Mesendoderm (in vitro differentiated cells): ENCODE data around the gene LGALS12. TPM values are rescaled to one million over a fixed set of nuclear protein-coding genes. Genes with fewer than 3 reads are reported as not detected.
A peak's percentile ranks its signal among the peaks of the same experiment; 100 is the strongest.

Experiments used
- DNase-seq: peaks from one replicate; pipeline ENCODE4 v3.0.0; 2013
- H2AK5ac ChIP-seq: 2 replicates; pipeline ENCODE4 v1.6.1; 2013; ENCODE audit warnings: low read length, inconsistent platforms
- H2BK120ac ChIP-seq: 2 replicates; pipeline ENCODE4 v1.6.1; 2013; ENCODE audit warnings: low read depth, mild to moderate bottlenecking, low read length, moderate library complexity, mixed read lengths
- H2BK15ac ChIP-seq: replicated peaks from 2 replicates; pipeline ENCODE4 v1.6.1; 2013; ENCODE audit warnings: low read depth, mild to moderate bottlenecking, moderate library complexity
- H2BK5ac ChIP-seq: 2 replicates; pipeline ENCODE4 v1.6.1; 2013; ENCODE audit warnings: low read length, inconsistent platforms
- H3K18ac ChIP-seq: 2 replicates; pipeline ENCODE4 v1.6.1; 2013; ENCODE audit warnings: mild to moderate bottlenecking, low read length, mixed read lengths
- H3K23ac ChIP-seq: one replicate; pipeline ENCODE4 v1.6.1; 2013; ENCODE audit warnings: low read length
- H3K27ac ChIP-seq: 2 replicates; pipeline ENCODE4 v1.5.1; 2013; ENCODE audit warnings: low read depth, mild to moderate bottlenecking, inconsistent platforms, low read length, moderate library complexity
- H3K27me3 ChIP-seq: 2 replicates; pipeline ENCODE4 v1.6.1; 2013; ENCODE audit warnings: low read length, control low read depth, mild to moderate bottlenecking, inconsistent platforms; ENCODE audit not compliant: insufficient read depth, poor library complexity
- H3K36me3 ChIP-seq: 2 replicates; pipeline ENCODE4 v1.6.1; 2013; ENCODE audit warnings: low read length, inconsistent platforms; ENCODE audit not compliant: control insufficient read depth, insufficient read depth
- H3K4ac ChIP-seq: one replicate; pipeline ENCODE4 v1.6.1; 2013; ENCODE audit warnings: low read depth, mild to moderate bottlenecking, low read length, moderate library complexity
- H3K4me1 ChIP-seq: 2 replicates; pipeline ENCODE4 v1.6.1; 2013; ENCODE audit warnings: low read depth, low read length, inconsistent platforms; ENCODE audit not compliant: control insufficient read depth
- H3K4me2 ChIP-seq: 2 replicates; pipeline ENCODE4 v1.6.1; 2013; ENCODE audit warnings: low read length
- H3K4me3 ChIP-seq: 2 replicates; pipeline ENCODE4 v1.5.1; 2013; ENCODE audit warnings: mild to moderate bottlenecking, low read length
- H3K56ac ChIP-seq: one replicate; pipeline ENCODE4 v1.6.1; 2013; ENCODE audit warnings: low read length
- H3K79me1 ChIP-seq: 2 replicates; pipeline ENCODE4 v1.6.1; 2013; ENCODE audit warnings: low read length, inconsistent platforms
- H3K79me2 ChIP-seq: 2 replicates; pipeline ENCODE4 v1.6.1; 2013; ENCODE audit warnings: mild to moderate bottlenecking, low read length; ENCODE audit not compliant: control insufficient read depth, insufficient read depth
- H3K9ac ChIP-seq: 2 replicates; pipeline ENCODE4 v1.6.1; 2013; ENCODE audit warnings: low read length, inconsistent platforms
- H4K5ac ChIP-seq: one replicate; pipeline ENCODE4 v1.6.1; 2013; ENCODE audit warnings: low read length
- H4K8ac ChIP-seq: one replicate; pipeline ENCODE4 v1.6.1; 2013; ENCODE audit warnings: low read depth, mild to moderate bottlenecking, control low read depth, low read length, moderate library complexity
- WGBS: extraction: QIAGEN DNeasy Blood & Tissue Kit; methylation state at CpG from one replicate; pipeline ENCODE4 v1.1.7; 2013; ENCODE audit warnings: low lambda C conversion rate, missing lambda C conversion rate; ENCODE audit not compliant: insufficient coverage; ENCODE audit errors: extremely low coverage; 5-methylcytosine and 5-hydroxymethylcytosine counted together
- polyA plus RNA-seq, 2 experiments: library from polyadenylated mRNA; stranded (reverse); fragments of 200-250 nt; gene quantifications; one replicate each; pipeline ENCODE4 v1.2.3, GENCODE V29; 2013

LGALS12 gene
- 2.7 TPM for polyA plus RNA-seq (2013, experiment 1 of 2)
- 2.6 TPM for polyA plus RNA-seq (2013, experiment 2 of 2)

- no peaks in the 10 kb centered on the region for H3K36me3 ChIP-seq
- DNase-seq: peak; percentile 69
These were observed at the start of gene LGALS12 for GRCh38 chr11:63505857-63506528. Gene LGALS12, plus strand, starts transcription at chr11:63506084. Its CDS starts 375 bp downstream, at chr11:63506459.

GRCh38 chr11:63459586-63459985, 46.3 kb upstream of the LGALS12 start:
- Histone ChIP-seq H3K4me3 (no peak overlapping the region), H4K5ac (no peak overlapping the region)
- WGBS: no CpG with 5 or more reads among the region's 6 CpGs

More at GRCh38 chr11:63505857-63506528, at the start of gene LGALS12:
- Histone ChIP-seq H3K4me1 (peaks cover 23% of the 10 kb centered on the region), H4K5ac (no peak within 1 kb of the TSS), H3K4me2 (no peak within 1 kb of the TSS), H3K79me2 (no peaks in the 10 kb centered on the region), H3K18ac (peak within 1 kb of the TSS; percentile 55), H3K27ac (peak within 1 kb of the TSS; percentile 15), H3K56ac (peak within 1 kb of the TSS; percentile 67), H3K9ac (peak within 1 kb of the TSS; percentile 33), H2BK120ac (peak within 1 kb of the TSS; percentile 86), H3K23ac (no peak within 1 kb of the TSS), H2BK15ac (no peak within 1 kb of the TSS), H2BK5ac (peak within 1 kb of the TSS; percentile 54), H3K4me3 (no peak within 1 kb of the TSS), H4K8ac (no peak within 1 kb of the TSS), H3K27me3 (no peaks in the 10 kb centered on the region), H2AK5ac (peak within 1 kb of the TSS; percentile 71), H3K79me1 (no peaks in the 10 kb centered on the region), H3K4ac (peak within 1 kb of the TSS; percentile 95)
- no CpG with 5 or more reads among the region's 15 CpGs for WGBS

GRCh38 chr11:63462137-63462536, 43.7 kb upstream of the LGALS12 start:
- no peak overlapping the region for H3K4me3 ChIP-seq
- no peaks in the 10 kb centered on the region for H3K79me1 ChIP-seq
- no peaks in the 10 kb centered on the region for H3K79me2 ChIP-seq
- H3K4ac ChIP-seq: no peak overlapping the region
- no peak overlapping the region for H2BK15ac ChIP-seq
- H3K27ac ChIP-seq: no peak overlapping the region
- no peaks in the 10 kb centered on the region for H3K36me3 ChIP-seq
- no peak overlapping the region for H3K4me2 ChIP-seq
- H4K5ac ChIP-seq: no peak overlapping the region
- H3K4me1 ChIP-seq: peaks cover 8% of the 10 kb centered on the region
- no peak overlapping the region for H2BK5ac ChIP-seq
- no peak overlapping the region for H3K23ac ChIP-seq
- H4K8ac ChIP-seq: no peak overlapping the region
- no peak overlapping the region for H2AK5ac ChIP-seq
- no peak overlapping the region for H3K18ac ChIP-seq
- DNase-seq: no peak
- H3K27me3 ChIP-seq: no peaks in the 10 kb centered on the region
- no peak overlapping the region for H3K56ac ChIP-seq
- no peak overlapping the region for H3K9ac ChIP-seq
- H2BK120ac ChIP-seq: no peak overlapping the region

More at GRCh38 chr11:63459586-63459985, 46.3 kb upstream of the LGALS12 start:
- Histone ChIP-seq H2AK5ac (no peak overlapping the region), H3K4me1 (peaks cover 8% of the 10 kb centered on the region), H3K79me2 (no peaks in the 10 kb centered on the region), H3K27ac (peak overlapping the region; percentile 80), H3K27me3 (no peaks in the 10 kb centered on the region), H2BK120ac (peak overlapping the region; percentile 89), H2BK15ac (no peak overlapping the region), H3K79me1 (no peaks in the 10 kb centered on the region), H2BK5ac (peak overlapping the region; percentile 95), H3K18ac (peak overlapping the region; percentile 98), H4K8ac (peak overlapping the region; percentile 1), H3K56ac (peak overlapping the region; percentile 68), H3K4me2 (no peak overlapping the region), H3K36me3 (no peaks in the 10 kb centered on the region), H3K23ac (no peak overlapping the region), H3K9ac (peak overlapping the region; percentile 17), H3K4ac (peak overlapping the region; percentile 86)
- peak; percentile 96 for DNase-seq

- H3K27me3 ChIP-seq: no peaks in the 10 kb centered on the region
- H2BK5ac ChIP-seq: no peak overlapping the region
- DNase-seq: peak; percentile 33
- H3K18ac ChIP-seq: no peak overlapping the region
- H3K79me2 ChIP-seq: no peaks in the 10 kb centered on the region
- no peak overlapping the region for H4K5ac ChIP-seq
- H3K4me2 ChIP-seq: no peak overlapping the region
- H3K4ac ChIP-seq: no peak overlapping the region
- no peaks in the 10 kb centered on the region for H3K4me1 ChIP-seq
- H2BK120ac ChIP-seq: no peak overlapping the region
- WGBS: no CpG with 5 or more reads among the region's 3 CpGs
- H4K8ac ChIP-seq: no peak overlapping the region
- H3K4me3 ChIP-seq: no peak overlapping the region
- H3K56ac ChIP-seq: no peak overlapping the region
- H3K9ac ChIP-seq: no peak overlapping the region
- H3K23ac ChIP-seq: no peak overlapping the region
- no peak overlapping the region for H3K27ac ChIP-seq
- H3K79me1 ChIP-seq: no peaks in the 10 kb centered on the region
- H2AK5ac ChIP-seq: no peak overlapping the region
- H2BK15ac ChIP-seq: no peak overlapping the region
- H3K36me3 ChIP-seq: no peaks in the 10 kb centered on the region
These were observed 35.6 kb upstream of the LGALS12 start for GRCh38 chr11:63470311-63470710.

- Histone ChIP-seq H3K4me2 (no peak overlapping the region), H3K4ac (no peak overlapping the region), H3K27me3 (no peaks in the 10 kb centered on the region), H3K18ac (no peak overlapping the region), H3K79me1 (no peaks in the 10 kb centered on the region), H3K56ac (no peak overlapping the region), H2BK15ac (no peak overlapping the region), H3K79me2 (no peaks in the 10 kb centered on the region), H3K27ac (no peak overlapping the region), H4K8ac (no peak overlapping the region), H2AK5ac (no peak overlapping the region), H3K9ac (no peak overlapping the region), H2BK5ac (no peak overlapping the region), H3K23ac (no peak overlapping the region), H2BK120ac (no peak overlapping the region), H4K5ac (no peak overlapping the region), H3K4me3 (no peak overlapping the region), H3K4me1 (no peaks in the 10 kb centered on the region), H3K36me3 (no peaks in the 10 kb centered on the region)
- no CpG with 5 or more reads among the region's 3 CpGs for WGBS
- no peak for DNase-seq
These were observed 33.5 kb upstream of the LGALS12 start for GRCh38 chr11:63472372-63472771.

- H3K4me1 ChIP-seq: peaks cover 2% of the 10 kb centered on the region
- no peak overlapping the region for H3K4ac ChIP-seq
- H3K27me3 ChIP-seq: no peaks in the 10 kb centered on the region
- H2BK15ac ChIP-seq: no peak overlapping the region
- no peak overlapping the region for H2AK5ac ChIP-seq
- no peak overlapping the region for H3K18ac ChIP-seq
- no peak overlapping the region for H3K4me3 ChIP-seq
- H3K27ac ChIP-seq: no peak overlapping the region
- H3K79me2 ChIP-seq: no peaks in the 10 kb centered on the region
- no peak overlapping the region for H3K56ac ChIP-seq
- H4K8ac ChIP-seq: no peak overlapping the region
- no peaks in the 10 kb centered on the region for H3K79me1 ChIP-seq
- H3K36me3 ChIP-seq: no peaks in the 10 kb centered on the region
- no peak overlapping the region for H3K9ac ChIP-seq
- no peak for DNase-seq
- no peak overlapping the region for H2BK120ac ChIP-seq
- no peak overlapping the region for H2BK5ac ChIP-seq
- no peak overlapping the region for H4K5ac ChIP-seq
- no peak overlapping the region for H3K23ac ChIP-seq
- H3K4me2 ChIP-seq: no peak overlapping the region
These were observed 29.3 kb upstream of the LGALS12 start for GRCh38 chr11:63476618-63477017.
